Fibroblast of the conjunctiva (primary cell): ENCODE data around the gene SPATA19.
"Not testable (repeated sequence)": the region's sequence is repeated elsewhere in the genome, so short reads cannot be mapped to it uniquely, and the experiment has no call there.

Experiments
- DNase-seq: peaks from one replicate; pipeline ENCODE4 v3.0.0-alpha.2; 2010; ENCODE audit warnings: low read depth

Gene SPATA19

DNA sequence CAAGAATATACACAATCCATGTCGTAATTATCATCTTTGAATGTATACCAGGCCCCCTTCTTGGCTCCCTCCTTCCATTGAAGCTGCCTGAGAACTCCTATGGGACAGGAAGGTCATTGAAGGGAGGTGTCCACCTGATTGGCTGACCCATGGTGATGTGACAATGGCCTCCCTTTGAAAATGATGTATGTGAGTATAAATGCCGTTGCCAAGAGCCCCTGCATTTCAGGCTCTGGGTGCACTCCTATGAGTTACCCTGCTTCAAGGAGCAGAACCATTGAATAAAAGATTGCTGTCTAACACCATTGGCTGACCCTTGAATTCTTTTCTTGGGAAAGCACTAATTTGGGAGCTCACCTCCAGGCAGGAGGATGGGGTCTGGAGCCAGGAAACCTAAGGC lies at the start of gene SPATA19:
TSS of gene SPATA19 (minus strand) at position 101 of the 400 bp plus-strand sequence. CDS start at position 34, 67 bp downstream.
- no peak for DNase-seq

DNA sequence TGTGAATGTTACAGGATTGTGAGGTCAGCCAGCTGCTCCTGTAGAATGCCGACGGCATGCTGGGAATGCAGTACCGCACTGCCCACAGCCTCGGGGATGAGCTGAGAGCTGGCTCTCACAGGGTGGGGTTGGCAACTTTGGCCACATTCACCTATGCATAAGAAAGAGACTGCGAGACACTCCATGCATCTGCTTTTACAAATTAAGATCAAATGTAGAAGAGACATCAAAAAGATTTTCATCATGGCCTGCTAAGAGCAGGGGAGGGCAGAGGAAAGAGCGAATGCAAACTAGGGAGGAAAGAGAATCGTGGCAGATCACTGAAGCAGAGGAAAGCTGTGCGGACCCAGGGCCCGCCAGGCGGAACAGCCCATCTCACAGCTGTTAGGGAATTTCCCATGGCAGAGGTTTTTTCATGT lies 49.8 kb upstream of the SPATA19 start:
- no peak for DNase-seq

DNA sequence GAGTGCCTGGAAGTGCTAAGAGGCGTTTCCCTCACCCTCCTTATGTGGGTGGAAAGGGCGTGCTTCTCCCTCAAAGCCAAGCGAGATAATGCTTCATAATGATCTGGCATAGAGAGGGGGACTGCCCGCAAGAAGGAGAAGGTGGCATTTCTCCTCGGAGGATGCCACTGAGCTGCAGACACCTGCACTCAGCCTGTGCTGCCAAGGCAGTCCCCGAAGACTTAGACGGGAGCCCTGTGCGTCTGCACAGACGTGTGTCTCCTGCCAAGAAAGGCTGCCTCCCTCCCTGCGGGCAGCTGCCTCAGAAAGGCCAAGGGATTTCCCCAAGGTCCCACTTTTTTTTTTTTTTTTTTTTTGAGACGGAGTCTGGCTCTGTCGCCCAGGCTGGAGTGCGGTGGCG lies 48.1 kb upstream of the SPATA19 start:
- DNase-seq, result no peak

DNA sequence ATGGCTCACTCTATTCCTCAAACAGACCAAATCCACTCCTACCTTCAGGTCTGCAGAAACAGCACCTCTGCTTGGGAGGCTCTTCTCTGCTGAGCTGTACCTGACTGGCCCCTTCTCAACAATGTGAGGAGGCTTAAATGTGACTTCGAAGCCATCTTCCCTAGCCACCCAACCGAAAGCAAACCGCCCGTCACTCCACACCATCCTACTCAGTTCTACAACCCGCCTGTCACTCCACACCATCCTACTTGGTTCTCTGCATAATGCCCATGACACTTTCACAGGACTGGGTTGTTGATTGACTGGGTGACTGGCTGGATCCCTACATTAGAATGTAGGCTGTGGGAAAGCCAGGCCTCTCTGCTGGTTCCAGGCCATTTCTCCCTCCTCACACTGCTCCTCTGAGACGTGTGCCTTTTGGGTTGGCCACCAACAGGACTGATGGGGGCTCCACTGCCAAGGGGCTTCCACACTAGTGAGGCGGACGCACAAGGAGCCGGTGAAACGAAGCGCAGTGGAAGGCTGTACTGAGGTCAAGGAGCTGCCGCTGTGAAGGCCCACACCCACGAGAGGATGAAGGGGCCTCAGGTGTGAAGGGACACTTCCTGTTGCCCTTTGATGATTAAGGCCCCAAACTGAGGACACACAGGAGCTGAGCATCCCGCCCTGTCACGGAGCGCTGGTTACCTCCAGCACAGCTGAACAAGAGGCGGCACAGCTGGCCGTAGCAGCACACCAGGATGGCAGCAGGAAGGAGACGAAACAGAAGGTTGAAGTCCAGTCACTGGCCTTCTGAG lies 47.5 kb upstream of the SPATA19 start:
- no peak for DNase-seq

- no peak for DNase-seq
Observed at GRCh38 chr11:133892126-133892525, 46.8 kb upstream of the SPATA19 start.

DNA sequence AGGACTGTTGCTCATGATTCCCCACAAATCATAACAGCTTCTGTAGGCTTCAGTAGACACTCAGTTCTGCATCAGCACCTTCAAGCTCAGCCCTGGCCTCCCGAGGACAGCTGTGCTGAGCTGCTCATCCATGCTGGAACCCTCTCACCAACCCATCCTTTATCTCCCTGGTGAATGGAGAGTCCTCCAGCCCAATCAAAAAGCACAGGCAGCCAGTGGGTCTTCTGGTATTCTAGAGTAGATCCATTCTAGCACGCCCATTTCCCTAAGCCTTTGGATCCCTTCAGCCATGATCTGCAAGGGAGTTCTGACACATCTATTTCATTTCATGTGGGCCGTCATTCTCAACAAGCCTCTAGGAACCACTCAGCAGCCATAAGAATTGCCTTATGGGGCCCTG lies 44.6 kb upstream of the SPATA19 start:
- no peak for DNase-seq

DNA sequence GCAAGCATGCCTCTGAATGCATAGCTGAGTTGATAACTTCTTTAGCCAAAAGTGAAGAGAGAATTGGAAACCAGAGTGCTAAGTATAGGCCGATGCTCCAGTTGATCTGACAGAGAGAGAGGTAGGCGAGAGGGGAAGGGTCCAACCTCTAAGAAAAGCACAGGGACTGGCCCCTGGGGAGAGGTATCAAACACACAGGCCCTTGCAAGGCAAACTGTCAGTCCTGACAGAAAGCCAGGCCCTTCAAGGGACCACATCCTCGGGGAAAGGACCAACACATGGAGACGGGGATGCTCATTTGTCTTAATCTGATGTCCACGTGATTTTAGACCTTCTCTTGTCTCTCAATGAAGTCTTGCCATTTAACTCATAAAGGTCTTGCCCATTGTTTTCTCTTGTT lies 43.9 kb upstream of the SPATA19 start:
- no peak for DNase-seq

- no peak for DNase-seq
Observed at GRCh38 chr11:133887692-133888332, 42.5 kb upstream of the SPATA19 start.

DNA sequence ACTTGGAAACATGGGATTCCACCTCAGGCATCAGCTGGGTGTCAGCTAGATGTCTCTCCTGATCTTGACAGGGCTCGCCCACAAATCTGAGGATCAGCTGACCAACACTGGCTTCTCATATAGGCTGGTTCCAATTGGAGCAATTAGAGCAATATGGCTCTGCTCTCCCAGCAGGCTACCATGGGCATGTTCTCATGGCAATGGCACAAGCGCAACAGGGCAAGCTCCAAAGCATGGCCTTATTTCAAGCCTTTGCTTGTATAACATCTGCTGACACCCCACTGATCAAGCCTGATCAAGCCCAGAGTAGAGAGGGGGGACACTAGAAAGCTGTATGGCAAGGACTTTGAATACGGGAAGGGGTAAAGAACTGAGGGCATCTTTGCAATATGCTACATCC lies 40.7 kb upstream of the SPATA19 start:
- no peak for DNase-seq

DNA sequence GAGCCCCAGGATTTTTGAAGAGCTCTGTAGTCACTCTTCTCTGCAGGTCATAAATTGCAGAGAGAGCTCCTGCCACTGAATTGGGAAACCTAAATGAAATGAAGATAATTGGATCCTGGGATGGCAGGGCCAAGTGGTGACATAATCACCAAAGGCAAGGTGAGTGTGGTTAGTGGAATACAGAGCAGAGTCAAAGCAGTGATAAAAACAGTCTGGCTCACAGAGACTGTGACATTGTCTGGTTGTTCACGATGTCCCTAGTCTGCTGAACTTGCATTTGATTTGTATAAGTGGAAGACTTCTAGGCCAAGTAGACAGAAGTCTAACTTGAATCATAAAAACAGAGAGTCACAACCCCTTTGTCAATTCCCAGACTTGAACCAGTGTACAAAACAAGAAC lies 26.8 kb upstream of the SPATA19 start:
- no peak for DNase-seq

DNA sequence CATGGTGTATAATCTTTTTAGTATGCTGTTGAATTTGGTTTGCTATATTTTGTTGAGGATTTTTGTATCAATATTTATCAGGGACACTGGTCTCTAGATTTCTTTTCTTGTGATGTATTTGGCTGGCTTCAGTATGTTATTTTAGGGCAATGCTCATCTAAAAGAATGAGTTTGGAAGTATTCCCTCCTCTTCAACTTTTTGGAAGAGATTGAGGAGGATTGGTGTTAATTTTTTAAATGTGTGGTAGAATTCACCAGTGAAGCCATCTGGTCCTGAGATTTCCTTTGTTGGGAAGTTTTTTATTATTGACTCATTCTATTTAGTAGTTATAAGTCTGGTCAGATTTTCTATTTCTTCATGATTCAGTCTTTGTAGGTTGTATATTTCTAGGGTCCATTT lies 22.1 kb upstream of the SPATA19 start:
- DNase-seq, result no peak

- no peak for DNase-seq
Observed at GRCh38 chr11:133865466-133865865, 20.2 kb upstream of the SPATA19 start.

DNA sequence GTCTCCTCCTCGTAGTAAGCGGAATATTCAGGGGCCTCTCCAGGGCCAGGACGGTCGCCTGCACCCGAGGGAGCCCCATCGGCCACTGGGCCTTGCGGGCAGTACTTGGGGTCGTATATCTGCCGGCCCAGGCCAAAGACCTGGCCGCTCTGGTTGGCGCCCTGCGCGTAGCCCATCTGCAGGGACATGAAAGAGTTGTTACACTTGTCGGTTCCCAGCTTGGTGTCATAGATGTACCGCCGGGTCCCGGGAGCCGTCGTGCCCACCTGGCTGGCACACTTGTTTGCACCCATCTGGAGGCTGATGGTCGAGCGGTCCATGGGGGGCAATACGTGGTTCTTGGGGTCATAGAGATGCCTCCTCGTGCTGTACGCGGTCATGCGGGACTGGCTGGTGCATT lies 19.4 kb upstream of the SPATA19 start:
- DNase-seq, result no peak

GRCh38 chr11:133860151-133860550 lies 14.8 kb upstream of the SPATA19 start:
- no peak for DNase-seq

GRCh38 chr11:133854330-133854960 lies 9.1 kb upstream of the SPATA19 start:
- DNase-seq, result not testable (repeated sequence)

DNA sequence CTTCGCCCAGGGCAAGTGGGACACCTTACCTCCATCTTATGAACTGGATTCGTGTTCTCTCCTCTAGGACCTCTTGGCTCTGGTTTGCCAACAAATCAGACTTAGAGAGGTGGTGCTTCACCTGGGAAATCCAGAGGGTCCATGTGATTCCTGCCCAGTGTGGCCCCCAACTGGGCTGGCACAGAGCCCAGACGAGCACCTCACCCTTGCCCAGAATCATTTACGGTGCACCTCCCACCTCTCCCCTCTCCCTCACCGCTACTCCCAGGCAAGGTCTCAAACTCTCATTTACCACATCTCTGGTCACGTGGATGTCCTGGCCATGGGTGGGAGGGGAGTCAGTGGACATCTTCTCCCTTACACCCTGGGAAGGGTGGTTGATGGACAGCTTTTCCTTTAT lies 1.1 kb downstream of the SPATA19 start:
- no peak for DNase-seq

DNA sequence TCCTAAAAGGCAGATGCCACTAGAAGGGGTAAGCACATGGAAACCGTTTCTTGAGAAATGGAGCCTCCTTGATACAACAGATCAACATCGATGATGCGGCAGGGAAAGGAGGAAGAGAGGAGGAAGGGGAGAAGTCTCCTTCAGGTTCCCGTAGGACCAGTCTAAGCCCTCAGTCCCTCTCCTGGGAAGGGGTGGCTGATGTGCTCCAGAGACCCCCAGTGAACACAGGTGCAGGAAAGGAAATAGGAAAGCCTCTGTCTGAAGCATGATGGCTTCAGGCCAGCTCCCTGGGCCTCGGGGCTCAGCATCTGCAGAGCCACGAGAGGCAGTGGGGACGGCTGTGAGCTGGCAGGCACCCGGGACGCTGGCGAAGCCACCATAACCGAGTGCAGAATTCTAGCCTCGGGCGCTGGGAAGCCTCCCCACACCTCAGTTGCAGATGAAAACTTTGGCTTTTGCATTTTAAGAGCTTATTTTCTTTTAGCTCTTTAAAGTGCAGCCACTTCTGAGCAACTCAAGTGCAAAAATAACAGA lies 1.8 kb downstream of the SPATA19 start:
- DNase-seq, result no peak

GRCh38 chr11:133842730-133843129 lies 2.6 kb downstream of the SPATA19 start:
- no peak for DNase-seq

GRCh38 chr11:133842053-133842452 lies 3.3 kb downstream of the SPATA19 start:
- no peak for DNase-seq

- no peak for DNase-seq
Observed at GRCh38 chr11:133841279-133842043, 3.9 kb downstream of the SPATA19 start.

- no peak for DNase-seq
Observed at GRCh38 chr11:133840479-133840941, 4.8 kb downstream of the SPATA19 start.
